K562 (cell line): ENCODE data around the gene STUM. TPM values are rescaled to one million over a fixed set of nuclear protein-coding genes. Genes with fewer than 3 reads are reported as not detected.

Experiments
- ATAC-seq: fragments of 200-7000 bp; cut with Tn5 transposase; 3 replicates; pipeline ENCODE4 v1.9.1; 2020; ENCODE audit warnings: moderate library complexity
- BruUV-seq: library from RNA; stranded (reverse); fragments of 400-500 nt; replicated peaks from 2 replicates; lab custom pipeline; 2021; lab: Mats Ljungman, UMichigan
- CTCF ChIA-PET: fragments of 300-600 bp; formaldehyde crosslinking; extraction: SDS; loops from one replicate; lab custom pipeline; 2021; ENCODE audit warnings: low intra/inter-chr PET ratio; lab: Yijun Ruan, JAX
- POLR2A ChIA-PET: fragments of 300-600, 350-650 bp; sonication (Branson Sonifier 250); formaldehyde crosslinking; extraction: SDS; loops from one replicate; lab custom pipeline; 2021; ENCODE audit warnings: antibody characterized with exemption, inconsistent platforms; lab: Yijun Ruan, JAX
- DNase-seq, 4 experiments: peaks; one replicate each; pipeline versions ENCODE4 v3.0.0 to v3.0.0-alpha.2; 2011 to 2018; ENCODE audit warnings: low spot score in 3 of 4, mixed read lengths in 3 of 4; ENCODE audit errors: extremely low read depth in 1 of 4
- FAIRE-seq: peaks from 2 replicates; lab custom pipeline; 2011; peaks lifted over from hg19 to GRCh38; lab: Jason Lieb, UNC
- H2AFZ ChIP-seq: 2 replicates; pipeline ENCODE4 v1.6.0; 2011; ENCODE audit warnings: low read depth, low read length, control low read depth, inconsistent platforms
- H3K27ac ChIP-seq: fragments of 200-600 bp; 3 replicates; pipeline ENCODE4 v1.8.0; 2011; ENCODE audit warnings: low read depth, mild to moderate bottlenecking, control low read depth, inconsistent platforms, low read length, moderate library complexity, mixed read lengths; ENCODE audit errors: extremely low read depth
- H3K27me3 ChIP-seq, 2 experiments: fragments of 300-600 bp in 1 of 2; 2 replicates in 1 of 2; 3 replicates in 1 of 2; pipeline versions ENCODE4 v1.6.0 to v1.8.0; 2011; ENCODE audit warnings: inconsistent platforms in 2 of 2, low read length in 2 of 2, mild to moderate bottlenecking in 1 of 2, mixed read lengths in 1 of 2, moderate library complexity in 1 of 2; ENCODE audit not compliant: control insufficient read depth in 2 of 2, insufficient read depth in 2 of 2
- H3K36me3 ChIP-seq: fragments of 300-600 bp; 3 replicates; pipeline ENCODE4 v1.8.0; 2011; ENCODE audit warnings: mild to moderate bottlenecking, low read length, inconsistent platforms; ENCODE audit not compliant: control insufficient read depth, insufficient read depth
- H3K4me1 ChIP-seq, 2 experiments: fragments of 200-600 bp in 1 of 2; replicated peaks in 1 of 2; 2 replicates in 1 of 2; 3 replicates in 1 of 2; pipeline versions ENCODE4 v1.5.1 to v1.8.0; 2011; ENCODE audit warnings: inconsistent platforms in 2 of 2, low read length in 2 of 2, mild to moderate bottlenecking in 1 of 2, mixed read lengths in 1 of 2, moderate library complexity in 1 of 2; ENCODE audit not compliant: control insufficient read depth in 2 of 2, insufficient read depth in 2 of 2
- H3K4me2 ChIP-seq: 2 replicates; pipeline ENCODE4 v1.6.1; 2011; ENCODE audit warnings: low read length, control low read depth, inconsistent platforms, mixed read lengths; ENCODE audit not compliant: insufficient read depth
- H3K4me3 ChIP-seq: fragments of 200-600 bp; sonication (generic), shearing (Covaris generic); 2 replicates; pipeline ENCODE4 v1.5.1; 2016; ENCODE audit warnings: control low read depth, inconsistent platforms
- H3K79me2 ChIP-seq: fragments of 200-600 bp; 3 replicates; pipeline ENCODE4 v1.8.0; 2011; ENCODE audit warnings: low read length, inconsistent platforms; ENCODE audit not compliant: control insufficient read depth, insufficient read depth
- H3K9ac ChIP-seq, 2 experiments: 2 replicates each; pipeline versions ENCODE4 v1.6.0 to v1.6.1; 2011; ENCODE audit warnings: low read depth in 2 of 2, low read length in 2 of 2, control low read depth in 1 of 2, inconsistent platforms in 1 of 2, mild to moderate bottlenecking in 1 of 2, mixed read lengths in 1 of 2; ENCODE audit not compliant: insufficient read depth in 1 of 2
- H3K9me1 ChIP-seq: one replicate; pipeline ENCODE4 v1.6.0; 2011; ENCODE audit warnings: inconsistent platforms, mild to moderate bottlenecking, low read length, moderate library complexity; ENCODE audit not compliant: control insufficient read depth, insufficient read depth
- H3K9me3 ChIP-seq: replicated peaks from 2 replicates; pipeline ENCODE4 v1.5.1; 2011; ENCODE audit warnings: low read depth, low read length, inconsistent platforms; ENCODE audit not compliant: control insufficient read depth, insufficient read depth
- H4K20me1 ChIP-seq: replicated peaks from 2 replicates; pipeline ENCODE4 v1.6.1; 2011; ENCODE audit warnings: low read length, inconsistent platforms, mixed read lengths; ENCODE audit not compliant: control insufficient read depth, insufficient read depth
- CAMTA2 ChIP-seq: fragments of 250-450 bp; sonication (Bioruptor Pico); conservative IDR thresholded peaks from 2 replicates; pipeline ENCODE4 v1.5.1; 2022
- FOXJ2 ChIP-seq: fragments of 200-800 bp; sonication (Bioruptor generic); IDR thresholded peaks from 2 replicates; pipeline ENCODE4 v1.6.1; 2016; ENCODE audit warnings: missing genetic modification characterization, missing compliant biosample characterization
- FOXP1 ChIP-seq: sonication (generic); formaldehyde crosslinking; IDR thresholded peaks from 2 replicates; pipeline ENCODE4 v1.8.0; 2022; ENCODE audit warnings: mild to moderate bottlenecking, missing genetic modification reagents
- KDM1A ChIP-seq, 2 experiments: fragments of 450-650 bp; IDR thresholded peaks; 2 replicates each; pipeline ENCODE4 v1.6.1; 2016; ENCODE audit warnings: mild to moderate bottlenecking in 2 of 2
- RBM39 ChIP-seq: fragments of 200-400 bp; formaldehyde crosslinking; optimal IDR thresholded peaks from 2 replicates; pipeline ENCODE3; 2018; ENCODE audit warnings: low read depth, low read length
- STAT5B ChIP-seq: fragments of 250-450 bp; sonication (Bioruptor Pico); IDR thresholded peaks from 2 replicates; pipeline ENCODE4 v1.8.0; 2021; ENCODE audit warnings: mild to moderate bottlenecking, inconsistent platforms
- ZNF280B ChIP-seq: fragments of 250-450 bp; sonication (Bioruptor Pico); IDR thresholded peaks from 2 replicates; pipeline ENCODE4 v1.5.1; 2021; ENCODE audit warnings: mild to moderate bottlenecking
- ZNF444 ChIP-seq: fragments of 250-450 bp; sonication (Bioruptor Pico); IDR thresholded peaks from 2 replicates; pipeline ENCODE4 v1.4.0; 2020; ENCODE audit warnings: mild to moderate bottlenecking, moderate library complexity
- WGBS: fragments of 100-300 bp; shearing (Covaris generic); methylation state at CpG from one replicate; pipeline ENCODE4 v1.1.6; 2016; ENCODE audit warnings: low coverage, mixed read lengths; ENCODE audit not compliant: insufficient coverage; ENCODE audit errors: missing lambda C conversion rate; 5-methylcytosine and 5-hydroxymethylcytosine counted together
- in situ Hi-C: fragments of 300-500 bp; cut with MboI; formaldehyde crosslinking; loops from 4 replicates; pipeline ENCODE4 v1.15.0; 2018; ENCODE audit warnings: inconsistent platforms, mixed read lengths
- intact Hi-C: fragments of 100-400 bp; cut with micrococcal nuclease; formaldehyde crosslinking; loops from 2 replicates; pipeline ENCODE4 v1.14.2; 2022
- polyA plus RNA-seq, 8 experiments: library from polyadenylated mRNA; depleted of rRNA in 4 of 8; stranded (reverse) in 5 of 8; unstranded in 3 of 8; fragments of >200 nt; fragmentation: Nextera tagmentation in 2 of 8; fragmentation: Illumina TruSeq in 1 of 8; extraction: Ambion mirVana in 2 of 8; extraction: Trizol in 1 of 8; gene quantifications; 2 replicates each; pipeline versions ENCODE4 v1.2.1 to v1.2.3, GENCODE V29; 2011 to 2014; ENCODE audit warnings: inconsistent platforms in 1 of 8, missing spikeins in 1 of 8
- total RNA-seq, 7 experiments: library from RNA; depleted of rRNA in 6 of 7; stranded (reverse); fragments of >200 nt in 6 of 7; fragmentation: Illumina TruSeq in 2 of 7; extraction: Trizol in 2 of 7; gene quantifications; 2 replicates each; pipeline versions ENCODE4 v1.2.1 to v1.2.3, GENCODE V29; 2011 to 2021; ENCODE audit warnings: low replicate concordance in 1 of 7

STUM gene
- total and polyA plus RNA-seq, 9 of the 15 experiments (the other 6 are each of a cell fraction or from before 2014, with no cell fraction given) = not detected

GRCh38 chr1:226586116-226586515 is 37.6 kb downstream of the STUM start:
- Histone ChIP-seq H2AFZ (no peak overlapping the region), H3K9me3 (no peaks in the 10 kb centered on the region), H3K4me2 (no peak overlapping the region), H3K4me3 (no peak overlapping the region), H3K9me1 (no peaks in the 10 kb centered on the region), H3K9ac (no peak overlapping the region), H3K27me3 (peaks cover 51 to 69% of the 10 kb centered on the region in 2 experiments), H3K79me2 (no peaks in the 10 kb centered on the region), H3K4me1 (no peaks in the 10 kb centered on the region), H4K20me1 (0 out of 2 replicates have a peak, but pooled peaks cover 3% of the 10 kb centered on the region), H3K36me3 (no peaks in the 10 kb centered on the region), H3K27ac (no peak overlapping the region)
- ChIA-PET POLR2A (interaction anchor here (0.6 to 1.1 kb wide), 4 partner anchors 11 to 173 kb away, joined by 3 read pairs; no protein-coding TSS in a partner anchor), CTCF (no interaction called here)
- 0% methylated on average over 7 of the region's 7 CpGs for WGBS
- in situ Hi-C loops (no loop called here), intact Hi-C loops (no loop called here)
- no TSS peak for BruUV-seq
- FAIRE-seq (no peak), DNase-seq (no peak), ATAC-seq (no peak)
- TF ChIP-seq KDM1A (IDR thresholded peaks at IDR 0.05) = no peak
- TF ChIP-seq ZNF444 (CRISPR knock-in tag) = no peak
- TF ChIP-seq CAMTA2 (CRISPR knock-in tag) = no peak
- no peak for TF ChIP-seq ZNF280B (CRISPR knock-in tag)
- no peak for TF ChIP-seq RBM39
- no peak for TF ChIP-seq STAT5B (CRISPR knock-in tag)
- no peak for TF ChIP-seq FOXP1 (CRISPR knock-in tag)
- TF ChIP-seq FOXJ2 (tag) = no peak
